ENCODE measurements around the gene FAM168A.

DNA sequence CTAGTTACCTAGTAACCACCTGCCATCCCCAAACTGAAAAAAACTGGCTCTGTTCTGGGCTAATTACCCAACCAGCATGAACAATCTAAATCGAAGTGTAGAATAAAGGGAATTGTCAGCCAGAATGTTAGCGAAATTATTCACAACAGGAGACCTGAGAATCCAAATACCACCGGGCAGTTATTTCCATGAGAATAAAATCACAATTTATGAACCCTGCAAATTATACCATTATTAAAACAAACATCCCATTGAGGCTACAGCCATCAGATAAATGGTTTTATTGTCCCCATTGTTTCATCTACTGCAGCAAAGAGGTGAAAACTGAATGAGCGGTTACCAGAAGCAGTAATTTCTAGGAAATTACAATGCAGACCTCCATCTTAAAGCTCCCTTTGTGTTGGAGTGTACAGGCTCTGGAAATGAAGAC is 21.7 kb downstream of the FAM168A start:
- TF ChIP-seq, protein P1, sequence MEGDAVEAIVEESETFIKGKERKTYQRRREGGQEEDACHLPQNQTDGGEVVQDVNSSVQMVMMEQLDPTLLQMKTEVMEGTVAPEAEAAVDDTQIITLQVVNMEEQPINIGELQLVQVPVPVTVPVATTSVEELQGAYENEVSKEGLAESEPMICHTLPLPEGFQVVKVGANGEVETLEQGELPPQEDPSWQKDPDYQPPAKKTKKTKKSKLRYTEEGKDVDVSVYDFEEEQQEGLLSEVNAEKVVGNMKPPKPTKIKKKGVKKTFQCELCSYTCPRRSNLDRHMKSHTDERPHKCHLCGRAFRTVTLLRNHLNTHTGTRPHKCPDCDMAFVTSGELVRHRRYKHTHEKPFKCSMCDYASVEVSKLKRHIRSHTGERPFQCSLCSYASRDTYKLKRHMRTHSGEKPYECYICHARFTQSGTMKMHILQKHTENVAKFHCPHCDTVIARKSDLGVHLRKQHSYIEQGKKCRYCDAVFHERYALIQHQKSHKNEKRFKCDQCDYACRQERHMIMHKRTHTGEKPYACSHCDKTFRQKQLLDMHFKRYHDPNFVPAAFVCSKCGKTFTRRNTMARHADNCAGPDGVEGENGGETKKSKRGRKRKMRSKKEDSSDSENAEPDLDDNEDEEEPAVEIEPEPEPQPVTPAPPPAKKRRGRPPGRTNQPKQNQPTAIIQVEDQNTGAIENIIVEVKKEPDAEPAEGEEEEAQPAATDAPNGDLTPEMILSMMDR (IDR thresholded peaks at IDR 0.05) = no peak
- TF ChIP-seq POLR2A (IDR thresholded peaks at IDR 0.05) (no peak), EP300 (IDR thresholded peaks at IDR 0.05) (no peak)

All from ovary (tissue), 3 donors.